ENCODE results near the gene MPO.

The MPO gene

GRCh38 chr17:58319173-58320162, 38.7 kb upstream of the MPO start:
- no peak for DNase-seq

- no peak for DNase-seq
Measured at GRCh38 chr17:58318627-58319172, 38.0 kb upstream of the MPO start.

GRCh38 chr17:58318065-58318481, 37.3 kb upstream of the MPO start:
- DNase-seq: no peak

- DNase-seq: peak; percentile 71
Measured at GRCh38 chr17:58317421-58318064, 36.8 kb upstream of the MPO start.

GRCh38 chr17:58316260-58316960, 35.7 kb upstream of the MPO start:
- DNase-seq: no peak

- DNase-seq: no peak
Measured at GRCh38 chr17:58315750-58316149, 35.0 kb upstream of the MPO start.

GRCh38 chr17:58315281-58315711, 34.6 kb upstream of the MPO start:
- DNase-seq: no peak

GRCh38 chr17:58314706-58315015, 33.9 kb upstream of the MPO start:
- no peak for DNase-seq

- peak; percentile 47 for DNase-seq
Measured at GRCh38 chr17:58313815-58314705, 33.3 kb upstream of the MPO start.

GRCh38 chr17:58312829-58313228, 32.1 kb upstream of the MPO start:
- no peak for DNase-seq

- DNase-seq: no peak
Measured at GRCh38 chr17:58312021-58312630, 31.4 kb upstream of the MPO start.

- no peak for DNase-seq
Measured at GRCh38 chr17:58311429-58311894, 30.7 kb upstream of the MPO start.

- peak; percentile 88 for DNase-seq
Measured at GRCh38 chr17:58310511-58311428, 30.0 kb upstream of the MPO start.

GRCh38 chr17:58309918-58310259, 29.2 kb upstream of the MPO start:
- DNase-seq: no peak

GRCh38 chr17:58308985-58309917, 28.5 kb upstream of the MPO start:
- no peak for DNase-seq

GRCh38 chr17:58308173-58308984, 27.6 kb upstream of the MPO start:
- DNase-seq: no peak

- no peak for DNase-seq
Measured at GRCh38 chr17:58307468-58308172, 26.9 kb upstream of the MPO start.

Data from NCI-H1694 treated with DMSO at 0.1 percent for 48 hours (cell line).